Type B pancreatic cell (in vitro differentiated cells): ENCODE data around the gene RAVER1. TPM values are rescaled to one million over a fixed set of nuclear protein-coding genes. Genes with fewer than 3 reads are reported as not detected.

Experiments
- DNase-seq: peaks from one replicate; pipeline ENCODE4 v3.0.0; 2021; ENCODE audit warnings: mixed read lengths; ENCODE audit not compliant: unreplicated experiment; ENCODE audit errors: extremely low spot score
- H3K27ac Mint-ChIP-seq: 2 replicates; pipeline ENCODE4 v1.8.0; 2021; ENCODE audit warnings: mild to moderate bottlenecking, mixed read lengths
- H3K27me3 Mint-ChIP-seq: 2 replicates; pipeline ENCODE4 v1.8.0; 2021; ENCODE audit warnings: mixed read lengths
- H3K36me3 Mint-ChIP-seq: 2 replicates; pipeline ENCODE4 v1.8.0; 2021; ENCODE audit warnings: mixed read lengths
- H3K4me1 Mint-ChIP-seq: one replicate; pipeline ENCODE4 v1.8.0; 2021; ENCODE audit warnings: mixed read lengths; ENCODE audit not compliant: unreplicated experiment
- H3K4me3 Mint-ChIP-seq: 2 replicates; pipeline ENCODE4 v1.8.0; 2021; ENCODE audit warnings: mild to moderate bottlenecking, mixed read lengths
- H3K9me3 Mint-ChIP-seq: 2 replicates; pipeline ENCODE4 v1.8.0; 2021; ENCODE audit warnings: mixed read lengths
- CTCF ChIP-seq: fragments of 200-600 bp; sonication (generic); conservative IDR thresholded peaks from 2 replicates; pipeline ENCODE4 v1.5.0; 2021; ENCODE audit warnings: antibody characterized with exemption, mild to moderate bottlenecking
- total RNA-seq: library from RNA; stranded (reverse); gene quantifications from 2 replicates; pipeline ENCODE4 v1.2.1, GENCODE V29; 2021; ENCODE audit warnings: low replicate concordance

The RAVER1 gene
- total RNA-seq, 1 donor from 2014 or later, result 48.4 TPM

DNA sequence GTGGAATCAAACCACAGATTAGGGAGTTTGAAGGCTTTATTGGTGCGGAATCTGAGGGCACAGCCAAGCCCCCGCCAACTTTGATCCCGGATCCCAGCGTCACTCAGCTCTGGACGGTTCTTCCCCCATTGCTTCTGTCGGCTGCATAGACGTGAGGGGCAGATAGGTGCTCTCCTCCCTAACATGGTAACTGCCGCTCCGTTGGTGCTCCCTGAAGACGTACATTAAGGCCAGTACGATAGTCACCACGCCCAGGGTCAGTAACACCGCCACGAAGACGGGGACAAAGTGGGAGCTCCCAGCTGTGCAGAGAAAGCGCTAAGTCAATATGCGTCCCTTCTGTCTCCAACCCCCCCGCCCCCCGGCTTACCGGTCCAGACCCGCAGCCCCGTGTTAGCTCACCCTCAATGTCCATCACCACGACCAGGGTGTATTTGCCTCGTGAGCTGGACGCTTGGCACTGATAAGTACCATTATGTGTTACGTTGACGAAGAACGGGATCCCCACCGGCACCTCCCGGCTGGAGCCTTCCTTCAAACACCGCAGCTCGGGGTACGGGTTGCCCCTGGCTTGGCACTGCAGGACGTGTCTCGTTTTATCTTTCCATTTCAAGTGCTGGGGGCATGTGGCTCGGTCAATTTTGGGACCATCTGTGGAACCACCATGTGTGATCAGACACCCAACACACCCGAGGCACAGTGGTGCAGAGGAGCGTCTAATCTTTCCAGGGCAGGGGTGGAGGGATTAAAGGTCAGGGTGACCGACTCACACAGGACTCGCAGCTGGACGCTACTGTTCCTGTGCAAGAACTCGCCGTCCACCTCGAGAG is 644 bp upstream of the RAVER1 start:
- DNase-seq, result no peak
- peaks cover 3% of the 10 kb centered on the region for H3K27me3 Mint-ChIP-seq
- TF ChIP-seq CTCF, result no peak

DNA sequence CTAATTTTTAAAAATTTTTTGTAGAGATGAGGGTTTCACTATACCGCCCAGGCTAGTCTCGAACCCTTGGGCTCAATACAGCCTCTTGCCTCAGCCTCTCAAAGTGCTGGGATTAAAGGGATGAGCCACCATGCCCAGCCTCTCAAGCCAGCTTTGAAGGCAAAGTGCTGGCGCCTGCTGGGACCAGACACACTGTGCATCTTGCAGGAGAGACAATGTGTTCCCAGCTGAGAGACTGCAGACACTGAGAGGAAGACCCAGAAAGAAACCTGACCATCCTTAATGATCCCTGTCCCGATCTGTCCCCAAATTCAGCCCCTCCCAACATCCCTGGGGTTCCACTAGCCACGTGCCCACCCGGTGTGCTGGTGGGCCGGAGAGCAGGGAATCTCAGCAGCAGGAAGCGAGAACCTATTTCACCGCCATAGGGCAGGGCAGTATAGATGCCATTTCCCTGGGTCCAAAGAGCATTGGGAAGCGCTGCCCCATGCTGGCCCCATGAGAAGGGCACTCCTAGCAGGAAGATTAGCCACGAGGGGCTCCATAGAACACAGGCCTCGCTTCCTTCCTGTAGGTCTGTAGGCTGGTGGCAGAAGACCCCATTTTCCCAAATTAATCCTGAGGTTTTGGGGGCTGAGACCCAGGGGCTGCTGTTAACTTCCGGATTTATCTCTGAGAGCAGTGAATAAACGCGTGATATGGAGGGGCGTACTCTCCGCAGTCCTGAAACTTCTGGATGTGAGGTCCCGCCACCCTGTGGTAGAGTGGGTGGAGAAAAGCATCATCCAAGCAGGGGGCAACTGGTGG is 968 bp downstream of the RAVER1 start:
- H3K9me3 Mint-ChIP-seq, result no peaks in the 10 kb centered on the region
- peaks cover 13% of the 10 kb centered on the region for H3K4me1 Mint-ChIP-seq
- no peaks in the 10 kb centered on the region for H3K27me3 Mint-ChIP-seq
- H3K4me3 Mint-ChIP-seq, result peak overlapping the region; percentile 97
- TF ChIP-seq CTCF, result peak; percentile 25
- no peak for DNase-seq
- H3K27ac Mint-ChIP-seq, result peak overlapping the region; percentile 88
- peaks cover 4% of the 10 kb centered on the region for H3K36me3 Mint-ChIP-seq

More for the DNA sequence above, 644 bp upstream of the RAVER1 start:
- Mint-ChIP-seq H3K4me1 (peaks cover 13% of the 10 kb centered on the region), H3K36me3 (peaks cover 4% of the 10 kb centered on the region), H3K9me3 (no peaks in the 10 kb centered on the region), H3K27ac (peak overlapping the region; percentile 88), H3K4me3 (peak overlapping the region; percentile 97)

DNA sequence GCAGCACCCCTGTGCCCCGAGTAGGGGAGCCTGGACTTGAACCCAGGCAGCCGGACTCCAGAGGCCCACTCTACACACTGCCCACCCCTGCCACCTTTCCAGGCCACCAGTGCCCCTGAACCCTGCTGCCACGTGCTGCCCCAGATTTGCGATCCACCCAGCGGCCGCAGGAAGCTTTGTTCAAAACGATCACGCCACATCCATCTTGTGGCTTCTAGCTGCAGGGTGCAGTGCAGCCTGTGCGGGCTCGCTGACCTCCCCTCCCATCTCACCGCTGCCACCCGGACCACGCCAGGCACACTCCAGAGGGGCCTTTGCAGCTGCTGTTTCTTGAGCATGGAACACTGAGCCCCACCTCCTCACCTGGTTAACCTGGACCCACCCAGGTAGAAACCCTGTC is 3.8 kb downstream of the RAVER1 start:
- Mint-ChIP-seq H3K36me3 (peaks cover 4% of the 10 kb centered on the region), H3K27me3 (no peaks in the 10 kb centered on the region), H3K27ac (no peak overlapping the region), H3K4me3 (no peak overlapping the region), H3K4me1 (peaks cover 13% of the 10 kb centered on the region), H3K9me3 (no peaks in the 10 kb centered on the region)
- no peak for DNase-seq
- no peak for TF ChIP-seq CTCF

GRCh38 chr19:10328558-10329429 is 4.5 kb downstream of the RAVER1 start:
- DNase-seq, result no peak
- Mint-ChIP-seq H3K27me3 (no peaks in the 10 kb centered on the region), H3K4me3 (no peak overlapping the region), H3K9me3 (no peaks in the 10 kb centered on the region), H3K27ac (no peak overlapping the region), H3K36me3 (peaks cover 4% of the 10 kb centered on the region), H3K4me1 (peaks cover 9% of the 10 kb centered on the region)
- TF ChIP-seq CTCF, result no peak

- H3K36me3 Mint-ChIP-seq, result peaks cover 4% of the 10 kb centered on the region
- TF ChIP-seq CTCF, result no peak
- peaks cover 6% of the 10 kb centered on the region for H3K4me1 Mint-ChIP-seq
- no peak overlapping the region for H3K27ac Mint-ChIP-seq
- DNase-seq, result no peak
- no peak overlapping the region for H3K4me3 Mint-ChIP-seq
- no peaks in the 10 kb centered on the region for H3K27me3 Mint-ChIP-seq
- H3K9me3 Mint-ChIP-seq, result no peaks in the 10 kb centered on the region
These were observed 5.5 kb downstream of the RAVER1 start for GRCh38 chr19:10327793-10328192.
